GM23338 (cell line): Measurements from ENCODE around the gene EML1. TPM values are rescaled to one million over a fixed set of nuclear protein-coding genes. Genes with fewer than 3 reads are reported as not detected.

ENCODE experiments used
- ATAC-seq: fragments of 200-7000 bp; cut with Tn5 transposase; 3 replicates; pipeline ENCODE4 v1.9.1; 2020
- DNase-seq: peaks from one replicate; pipeline ENCODE4 v3.0.0-alpha.2; 2015; ENCODE audit warnings: low spot score
- H2AFZ ChIP-seq: fragments of 200-600 bp; sonication (generic); 2 replicates; pipeline ENCODE4 v1.8.0; 2016; ENCODE audit warnings: antibody characterized with exemption, mild to moderate bottlenecking, moderate library complexity
- H3F3A ChIP-seq: fragments of 200-600 bp; sonication (generic); replicated peaks from 2 replicates; pipeline ENCODE4 v1.8.0; 2017; ENCODE audit warnings: antibody characterized with exemption, mixed run types, low read depth
- H3K27ac ChIP-seq: fragments of 200-600 bp; sonication (generic); 2 replicates; pipeline ENCODE4 v1.6.1; 2016; ENCODE audit warnings: low read depth
- H3K27me3 ChIP-seq: fragments of 200-600 bp; sonication (generic); 2 replicates; pipeline ENCODE4 v1.8.0; 2016; ENCODE audit warnings: mild to moderate bottlenecking, mixed run types, moderate library complexity; ENCODE audit not compliant: insufficient read depth
- H3K36me3 ChIP-seq: fragments of 200-600 bp; sonication (generic); 2 replicates; pipeline ENCODE4 v1.8.0; 2016; ENCODE audit warnings: mild to moderate bottlenecking; ENCODE audit not compliant: insufficient read depth
- H3K4me1 ChIP-seq: fragments of 200-600 bp; sonication (generic); 2 replicates; pipeline ENCODE4 v1.8.0; 2016; ENCODE audit warnings: mild to moderate bottlenecking, moderate library complexity; ENCODE audit not compliant: insufficient read depth
- H3K4me2 ChIP-seq: fragments of 200-600 bp; sonication (generic); 2 replicates; pipeline ENCODE4 v1.7.1; 2017; ENCODE audit warnings: mixed run types
- H3K4me3 ChIP-seq: fragments of 200-600 bp; sonication (generic); 2 replicates; pipeline ENCODE4 v1.6.1; 2016; ENCODE audit warnings: mixed run types
- H3K79me2 ChIP-seq: fragments of 200-600 bp; sonication (generic); replicated peaks from 2 replicates; pipeline ENCODE4 v1.8.0; 2017; ENCODE audit warnings: mild to moderate bottlenecking; ENCODE audit not compliant: insufficient read depth
- H3K9me2 ChIP-seq: fragments of 200-600 bp; sonication (generic); 2 replicates; pipeline ENCODE4 v1.8.0; 2017; ENCODE audit not compliant: insufficient read depth
- H4K20me1 ChIP-seq: fragments of 200-600 bp; sonication (generic); replicated peaks from 2 replicates; pipeline ENCODE4 v1.8.0; 2017; ENCODE audit warnings: mild to moderate bottlenecking; ENCODE audit not compliant: insufficient read depth
- H3K27ac Mint-ChIP-seq: 2 replicates; pipeline ENCODE4 v1.8.0; 2020; ENCODE audit warnings: inconsistent platforms, mild to moderate bottlenecking, moderate library complexity, mixed read lengths
- H3K27me3 Mint-ChIP-seq: 3 replicates; pipeline ENCODE4 v1.8.0; 2022; ENCODE audit warnings: low read depth, mild to moderate bottlenecking, moderate library complexity, mixed read lengths, inconsistent platforms; ENCODE audit not compliant: insufficient read depth, poor library complexity
- H3K36me3 Mint-ChIP-seq: 3 replicates; pipeline ENCODE4 v1.8.0; 2021; ENCODE audit warnings: low read depth, mild to moderate bottlenecking, inconsistent platforms, moderate library complexity, mixed read lengths
- H3K4me1 Mint-ChIP-seq: 3 replicates; pipeline ENCODE4 v1.8.0; 2020; ENCODE audit warnings: mild to moderate bottlenecking, inconsistent platforms, mixed read lengths
- H3K4me3 Mint-ChIP-seq: 3 replicates; pipeline ENCODE4 v1.8.0; 2021; ENCODE audit warnings: moderate library complexity, mild to moderate bottlenecking, inconsistent platforms, mixed read lengths
- H3K9me3 Mint-ChIP-seq: 3 replicates; pipeline ENCODE4 v1.8.0; 2020; ENCODE audit warnings: moderate library complexity, mild to moderate bottlenecking, inconsistent platforms, mixed read lengths
- CREB1 ChIP-seq: fragments of 250-450 bp; sonication (Bioruptor Pico); IDR thresholded peaks from 2 replicates; pipeline ENCODE4 v1.5.0; 2020; ENCODE audit warnings: low read depth, mild to moderate bottlenecking, moderate library complexity
- EZH2 ChIP-seq: fragments of 200-600 bp; sonication (generic); IDR thresholded peaks from one replicate; pipeline ENCODE4 v1.8.0; 2017; ENCODE audit warnings: antibody characterized with exemption, mild to moderate bottlenecking, low read depth; ENCODE audit not compliant: unreplicated experiment
- EZH2phosphoT487 ChIP-seq: fragments of 200-600 bp; sonication (generic); IDR thresholded peaks from one replicate; pipeline ENCODE4 v1.8.1; 2018; ENCODE audit warnings: antibody characterized with exemption; ENCODE audit not compliant: unreplicated experiment
- JUNB ChIP-seq: IDR thresholded peaks from one replicate; pipeline ENCODE4 v1.6.1; 2016; ENCODE audit warnings: antibody characterized with exemption; ENCODE audit not compliant: unreplicated experiment
- NANOG ChIP-seq: IDR thresholded peaks from 2 replicates; pipeline ENCODE4 v1.6.1; 2016; ENCODE audit warnings: antibody characterized with exemption, borderline replicate concordance
- POLR2AphosphoS5 ChIP-seq: IDR thresholded peaks from 2 replicates; pipeline ENCODE4 v1.6.1; 2016; ENCODE audit warnings: antibody characterized with exemption, low read depth
- REST ChIP-seq: IDR thresholded peaks from one replicate; pipeline ENCODE4 v1.6.1; 2018; ENCODE audit warnings: antibody characterized with exemption; ENCODE audit not compliant: unreplicated experiment
- STAT1 ChIP-seq: IDR thresholded peaks from one replicate; pipeline ENCODE4 v1.6.1; 2016; ENCODE audit warnings: antibody characterized with exemption; ENCODE audit not compliant: unreplicated experiment
- ZNF114 ChIP-seq: fragments of 250-450 bp; sonication (Bioruptor Pico); IDR thresholded peaks from 2 replicates; pipeline ENCODE4 v1.5.0; 2020; ENCODE audit warnings: mild to moderate bottlenecking, moderate library complexity
- ZNF331 ChIP-seq: fragments of 250-450 bp; sonication (Bioruptor Pico); IDR thresholded peaks from 2 replicates; pipeline ENCODE4 v1.5.0; 2020; ENCODE audit warnings: low read depth, mild to moderate bottlenecking, moderate library complexity
- polyA plus RNA-seq: library from polyadenylated mRNA; unstranded; fragments of >200 nt; fragmentation: Nextera tagmentation; extraction: Ambion mirVana; gene quantifications from 2 replicates; pipeline ENCODE4 v1.2.1, GENCODE V29; 2016
- total RNA-seq: library from RNA; depleted of rRNA; stranded (reverse); fragments of >200 nt; shearing (Covaris generic); gene quantifications from 2 replicates; pipeline ENCODE4 v1.2.3, GENCODE V29; 2014
- TF ChIP-seq, protein P1 (sequence below), 2 experiments: fragments of 200-600 bp in 1 of 2; sonication (generic) in 1 of 2; conservative IDR thresholded peaks; 2 replicates each; pipeline versions ENCODE4 v1.5.1 to v1.6.1; 2016 to 2017; ENCODE audit warnings: antibody characterized with exemption in 2 of 2, low read depth in 2 of 2, mild to moderate bottlenecking in 2 of 2, moderate library complexity in 1 of 2

Gene EML1
- total and polyA plus RNA-seq, 2 experiments from 2014 or later: 7.0 to 18.1 TPM

DNA sequence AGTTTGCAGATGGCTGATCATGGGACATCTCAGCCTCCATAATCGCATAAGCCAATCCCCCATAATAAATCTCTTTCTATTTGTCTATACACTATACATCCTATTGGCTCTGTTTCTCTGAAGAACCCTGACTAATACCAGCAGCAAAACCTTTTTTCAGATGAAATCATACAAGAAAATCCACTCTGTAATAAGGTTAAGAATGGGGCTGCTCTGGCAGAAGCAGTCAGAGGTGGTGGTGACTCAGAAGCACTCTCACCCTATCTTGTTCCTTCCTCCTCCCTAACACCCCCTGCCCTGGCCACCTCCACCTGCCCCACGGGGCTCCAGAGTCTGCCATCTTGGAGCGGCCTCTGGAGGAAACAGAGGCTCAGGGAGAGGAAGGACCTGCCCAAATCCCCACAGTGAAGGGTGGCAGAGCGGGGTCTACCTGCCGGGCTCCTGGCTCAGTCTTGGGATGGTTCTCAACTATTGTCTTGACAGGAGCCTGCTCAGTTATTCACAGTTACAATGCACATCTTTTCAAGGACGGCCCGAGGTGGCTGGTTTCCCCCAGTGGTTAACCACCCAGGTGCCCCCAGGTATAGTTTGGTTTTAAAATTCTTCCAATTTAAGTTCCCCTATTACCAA is 162.7 kb downstream of the EML1 start:
- H4K20me1 ChIP-seq: no peaks in the 10 kb centered on the region
- Mint-ChIP-seq H3K36me3 (no peaks in the 10 kb centered on the region; the same call in none of the 3 replicates), H3K4me3 (no peak overlapping the region), H3K27ac (no peak overlapping the region), H3K9me3 (no peaks in the 10 kb centered on the region; the same call in 1 of the 3 replicates), H3K27me3 (peaks cover 7% of the 10 kb centered on the region), H3K4me1 (no peaks in the 10 kb centered on the region; the same call in 2 of the 3 replicates)
- no peak overlapping the region for H3K4me3 ChIP-seq
- H3K79me2 ChIP-seq: no peaks in the 10 kb centered on the region
- H3K27ac ChIP-seq: no peak overlapping the region
- H3F3A ChIP-seq: no peaks in the 10 kb centered on the region
- no peaks in the 10 kb centered on the region for H3K27me3 ChIP-seq
- no peaks in the 10 kb centered on the region for H3K4me1 ChIP-seq
- no peak for TF ChIP-seq JUNB
- TF ChIP-seq POLR2AphosphoS5: no peak
- TF ChIP-seq ZNF331: no peak
- no peak for TF ChIP-seq NANOG
- no peak for TF ChIP-seq EZH2phosphoT487
- no peak for TF ChIP-seq CREB1 (CRISPR knock-in tag)
- TF ChIP-seq REST: no peak
- TF ChIP-seq, protein P1, sequence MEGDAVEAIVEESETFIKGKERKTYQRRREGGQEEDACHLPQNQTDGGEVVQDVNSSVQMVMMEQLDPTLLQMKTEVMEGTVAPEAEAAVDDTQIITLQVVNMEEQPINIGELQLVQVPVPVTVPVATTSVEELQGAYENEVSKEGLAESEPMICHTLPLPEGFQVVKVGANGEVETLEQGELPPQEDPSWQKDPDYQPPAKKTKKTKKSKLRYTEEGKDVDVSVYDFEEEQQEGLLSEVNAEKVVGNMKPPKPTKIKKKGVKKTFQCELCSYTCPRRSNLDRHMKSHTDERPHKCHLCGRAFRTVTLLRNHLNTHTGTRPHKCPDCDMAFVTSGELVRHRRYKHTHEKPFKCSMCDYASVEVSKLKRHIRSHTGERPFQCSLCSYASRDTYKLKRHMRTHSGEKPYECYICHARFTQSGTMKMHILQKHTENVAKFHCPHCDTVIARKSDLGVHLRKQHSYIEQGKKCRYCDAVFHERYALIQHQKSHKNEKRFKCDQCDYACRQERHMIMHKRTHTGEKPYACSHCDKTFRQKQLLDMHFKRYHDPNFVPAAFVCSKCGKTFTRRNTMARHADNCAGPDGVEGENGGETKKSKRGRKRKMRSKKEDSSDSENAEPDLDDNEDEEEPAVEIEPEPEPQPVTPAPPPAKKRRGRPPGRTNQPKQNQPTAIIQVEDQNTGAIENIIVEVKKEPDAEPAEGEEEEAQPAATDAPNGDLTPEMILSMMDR (conservative IDR thresholded peaks at IDR 0.05; ENCODE audit: low read depth in 2 of 2): no peak
- no peak for TF ChIP-seq EZH2
- TF ChIP-seq ZNF114 (CRISPR knock-in tag): no peak
- no peak for TF ChIP-seq STAT1
- no peak overlapping the region for H3K4me2 ChIP-seq
- no peaks in the 10 kb centered on the region for H3K36me3 ChIP-seq
- H3K9me2 ChIP-seq: no peaks in the 10 kb centered on the region
- no peak for ATAC-seq
- H2AFZ ChIP-seq: no peak overlapping the region
- DNase-seq: no peak

GRCh38 chr14:99958380-99958779 is 165.2 kb downstream of the EML1 start:
- no peak overlapping the region for H3K4me3 Mint-ChIP-seq
- H3F3A ChIP-seq: no peaks in the 10 kb centered on the region
- no peak overlapping the region for H3K27ac Mint-ChIP-seq
- H3K36me3 Mint-ChIP-seq: no peaks in the 10 kb centered on the region; the same call in 1 of the 3 replicates
- ATAC-seq (no peak), DNase-seq (no peak)
- no peak overlapping the region for H3K4me2 ChIP-seq
- H3K27ac ChIP-seq: no peak overlapping the region
- TF ChIP-seq, protein P1 (conservative IDR thresholded peaks at IDR 0.05; ENCODE audit: low read depth in 2 of 2): no peak
- no peak for TF ChIP-seq JUNB
- H3K79me2 ChIP-seq: no peaks in the 10 kb centered on the region
- no peak overlapping the region for H2AFZ ChIP-seq
- peaks cover 7% of the 10 kb centered on the region for H3K27me3 Mint-ChIP-seq
- H3K4me3 ChIP-seq: no peak overlapping the region
- H3K9me2 ChIP-seq: no peaks in the 10 kb centered on the region
- H3K36me3 ChIP-seq: no peaks in the 10 kb centered on the region
- no peaks in the 10 kb centered on the region; the same call in 1 of the 3 replicates for H3K9me3 Mint-ChIP-seq
- H3K27me3 ChIP-seq: no peaks in the 10 kb centered on the region
- no peaks in the 10 kb centered on the region for H4K20me1 ChIP-seq
- H3K4me1 ChIP-seq: peaks cover 8% of the 10 kb centered on the region
- H3K4me1 Mint-ChIP-seq: peaks cover 9% of the 10 kb centered on the region
